ENCODE measurements around the gene ZNF827.

The ZNF827 gene

DNA sequence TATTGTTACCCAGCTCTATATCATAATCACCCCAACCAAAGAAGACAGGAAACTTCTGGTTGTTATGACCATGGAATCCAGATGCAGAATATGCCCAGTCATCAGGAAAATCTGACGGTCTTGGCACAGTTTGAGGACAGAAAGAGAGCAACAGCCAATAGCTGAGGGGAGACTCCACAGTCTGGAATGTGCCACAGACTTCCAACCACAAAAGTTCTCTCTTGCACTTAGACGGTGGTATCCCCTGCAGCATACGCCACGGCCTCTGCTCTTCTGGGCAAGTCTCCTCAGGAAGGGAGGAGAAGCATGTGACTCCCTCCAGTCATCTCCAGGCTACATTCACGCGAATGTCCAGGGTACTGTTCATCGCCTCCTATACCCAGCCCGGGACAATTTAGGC lies 18.4 kb downstream of the ZNF827 start:
- Histone ChIP-seq H3K4me3 (no peak overlapping the region), H3K9ac (no peak overlapping the region), H3K4me1 (no peaks in the 10 kb centered on the region), H3K9me3 (peaks cover 37% of the 10 kb centered on the region), H3K27me3 (no peaks in the 10 kb centered on the region), H4K20me1 (peaks cover 36% of the 10 kb centered on the region; the same call in 1 of the 2 replicates), H3K27ac (no peak overlapping the region), H3K36me3 (peaks cover 59% of the 10 kb centered on the region), H3K4me2 (no peak overlapping the region)
- TF ChIP-seq Cebpa-rat (IDR thresholded peaks at IDR 0.05), result no peak

DNA sequence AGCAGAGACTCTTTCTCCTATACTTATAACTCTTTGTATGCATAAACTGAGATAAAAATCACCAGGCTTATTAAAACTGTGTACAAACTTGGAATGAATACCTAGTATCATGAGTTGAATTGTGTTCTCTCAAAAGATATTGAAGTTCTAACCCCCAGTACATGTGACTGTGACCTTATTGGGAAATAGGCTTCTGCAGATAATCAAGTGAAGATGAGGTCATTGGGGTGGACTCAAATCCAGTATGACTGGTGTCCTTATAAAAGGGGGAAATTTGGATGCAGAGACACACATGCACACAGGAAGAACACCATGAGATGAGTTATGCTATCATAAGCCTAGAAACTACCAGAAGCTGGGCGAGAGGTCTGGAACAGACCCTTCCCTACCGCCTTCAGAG lies 26.2 kb downstream of the ZNF827 start:
- Histone ChIP-seq H4K20me1 (peaks cover 61% of the 10 kb centered on the region), H3K27me3 (no peaks in the 10 kb centered on the region), H3K9ac (no peak overlapping the region), H3K36me3 (peaks cover 46% of the 10 kb centered on the region), H3K27ac (no peak overlapping the region), H3K4me1 (peaks cover 19% of the 10 kb centered on the region; the same call in 1 of the 2 replicates), H3K4me2 (no peak overlapping the region), H3K4me3 (no peak overlapping the region), H3K9me3 (peaks cover 25% of the 10 kb centered on the region)
- TF ChIP-seq Cebpa-rat (IDR thresholded peaks at IDR 0.05), result no peak

DNA sequence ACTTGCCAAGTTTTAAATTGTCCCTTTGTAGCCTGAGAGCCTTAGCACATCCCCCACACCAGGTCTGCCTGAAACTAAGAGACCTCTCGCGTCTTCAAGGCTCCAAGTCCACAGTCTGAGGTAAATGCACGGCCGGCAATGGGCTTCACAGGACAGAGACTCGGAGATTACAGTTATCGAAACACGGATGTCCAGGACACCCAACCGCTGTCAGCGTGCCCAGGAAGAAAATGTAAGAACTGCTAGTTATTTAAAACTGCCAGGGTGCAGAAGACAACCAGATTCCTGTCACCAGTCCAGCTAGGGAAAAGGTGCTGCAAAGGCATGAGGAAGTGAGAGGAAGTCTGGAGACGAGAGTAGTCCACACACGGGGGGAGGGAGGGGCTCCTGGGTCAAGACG lies 28.9 kb downstream of the ZNF827 start:
- TF ChIP-seq Cebpa-rat (IDR thresholded peaks at IDR 0.05), result no peak

DNA sequence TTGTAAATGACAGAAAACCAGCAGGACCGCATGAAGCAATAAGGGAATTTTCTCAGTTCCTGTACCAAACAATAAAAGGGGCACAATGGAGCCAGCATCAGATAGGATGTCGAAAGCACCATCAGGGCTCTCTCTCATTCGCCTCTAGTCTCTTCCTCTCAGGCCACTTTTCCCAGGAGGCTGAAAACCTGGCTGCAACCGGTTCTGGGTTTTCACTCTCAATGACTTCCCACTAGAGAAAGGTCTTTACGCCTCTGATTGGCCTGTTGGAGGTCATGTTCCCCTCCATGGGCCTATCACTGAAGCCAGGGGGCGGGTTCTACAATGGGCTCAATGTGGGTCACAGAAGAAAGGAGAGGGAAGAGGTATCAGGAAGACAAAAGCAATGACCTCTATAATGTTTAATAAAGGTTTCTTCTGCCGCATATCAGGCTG lies 29.3 kb downstream of the ZNF827 start:
- peak overlapping the region; percentile 9; the same call in 1 of the 2 replicates for H3K4me2 ChIP-seq
- H3K4me1 ChIP-seq, result peaks cover 27% of the 10 kb centered on the region; the same call in 1 of the 2 replicates
- no peak overlapping the region for H3K9ac ChIP-seq
- no peaks in the 10 kb centered on the region for H3K27me3 ChIP-seq
- peaks cover 26% of the 10 kb centered on the region for H3K36me3 ChIP-seq
- no peak for TF ChIP-seq Cebpa-rat (IDR thresholded peaks at IDR 0.05)
- no peak overlapping the region for H3K27ac ChIP-seq
- H4K20me1 ChIP-seq, result peaks cover 63% of the 10 kb centered on the region
- no peak overlapping the region for H3K4me3 ChIP-seq
- peaks cover 10% of the 10 kb centered on the region; the same call in 1 of the 2 replicates for H3K9me3 ChIP-seq

More for the DNA sequence above, 28.9 kb downstream of the ZNF827 start:
- Histone ChIP-seq H3K27me3 (no peaks in the 10 kb centered on the region), H3K9me3 (peaks cover 10% of the 10 kb centered on the region; the same call in 1 of the 2 replicates), H3K4me1 (peaks cover 27% of the 10 kb centered on the region; the same call in 1 of the 2 replicates), H3K4me2 (peak overlapping the region; percentile 9; the same call in 1 of the 2 replicates), H3K4me3 (no peak overlapping the region), H4K20me1 (peaks cover 63% of the 10 kb centered on the region), H3K36me3 (peaks cover 26% of the 10 kb centered on the region), H3K9ac (no peak overlapping the region), H3K27ac (no peak overlapping the region)

DNA sequence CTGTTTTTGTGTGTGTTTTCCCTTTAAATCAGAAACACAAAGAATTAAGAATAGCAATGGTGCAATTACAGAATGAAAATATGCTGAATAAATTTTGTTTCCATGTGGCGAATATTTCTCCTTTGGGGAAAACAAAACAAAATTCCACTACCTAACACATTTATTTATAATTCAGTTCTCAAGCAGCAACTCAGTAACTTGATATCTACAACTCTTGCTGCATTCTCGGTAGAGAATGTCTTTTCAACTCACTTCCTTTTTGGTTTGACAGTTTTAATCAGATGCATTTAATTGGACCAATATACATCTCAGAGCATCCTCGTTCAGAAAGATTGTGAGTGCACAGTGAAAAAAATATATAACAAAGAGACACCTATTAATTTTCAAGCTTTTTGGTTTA lies 30.8 kb downstream of the ZNF827 start:
- H3K9me3 ChIP-seq, result 0 out of 2 replicates have a peak, but pooled peaks cover 7% of the 10 kb centered on the region
- H3K27me3 ChIP-seq, result no peaks in the 10 kb centered on the region
- no peak for TF ChIP-seq Cebpa-rat (IDR thresholded peaks at IDR 0.05)
- peaks cover 33% of the 10 kb centered on the region for H3K36me3 ChIP-seq
- H3K4me1 ChIP-seq, result peaks cover 27% of the 10 kb centered on the region; the same call in 1 of the 2 replicates
- H3K4me2 ChIP-seq, result no peak overlapping the region; the same call in 1 of the 2 replicates
- no peak overlapping the region for H3K9ac ChIP-seq
- no peak overlapping the region for H3K4me3 ChIP-seq
- H3K27ac ChIP-seq, result no peak overlapping the region
- peaks cover 73% of the 10 kb centered on the region for H4K20me1 ChIP-seq

DNA sequence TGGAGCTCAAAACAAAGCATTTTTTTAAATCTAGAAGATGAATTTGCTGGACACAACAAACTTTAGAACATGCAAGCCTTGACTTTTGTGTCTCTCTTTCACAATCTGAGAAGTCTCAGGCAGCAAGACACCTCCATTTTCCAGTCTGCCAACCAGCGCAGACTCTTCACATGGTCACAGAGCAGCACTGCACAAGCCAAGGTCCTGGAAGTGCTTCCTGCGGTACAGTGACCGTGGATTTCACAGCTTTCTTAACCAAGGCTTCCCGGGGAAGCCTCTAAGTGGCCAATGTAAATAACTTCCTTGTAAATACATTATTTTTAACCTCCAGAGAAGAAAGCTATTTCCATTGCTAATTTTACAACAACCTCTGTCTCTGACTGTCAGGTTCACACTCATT lies 31.2 kb downstream of the ZNF827 start:
- Histone ChIP-seq H3K27me3 (no peaks in the 10 kb centered on the region), H3K4me3 (no peak overlapping the region), H4K20me1 (peaks cover 76% of the 10 kb centered on the region), H3K9me3 (0 out of 2 replicates have a peak, but pooled peaks cover 11% of the 10 kb centered on the region), H3K4me2 (no peak overlapping the region), H3K4me1 (peaks cover 27% of the 10 kb centered on the region; the same call in 1 of the 2 replicates), H3K27ac (no peak overlapping the region), H3K9ac (no peak overlapping the region), H3K36me3 (peaks cover 34% of the 10 kb centered on the region)
- TF ChIP-seq Cebpa-rat (IDR thresholded peaks at IDR 0.05), result no peak

DNA sequence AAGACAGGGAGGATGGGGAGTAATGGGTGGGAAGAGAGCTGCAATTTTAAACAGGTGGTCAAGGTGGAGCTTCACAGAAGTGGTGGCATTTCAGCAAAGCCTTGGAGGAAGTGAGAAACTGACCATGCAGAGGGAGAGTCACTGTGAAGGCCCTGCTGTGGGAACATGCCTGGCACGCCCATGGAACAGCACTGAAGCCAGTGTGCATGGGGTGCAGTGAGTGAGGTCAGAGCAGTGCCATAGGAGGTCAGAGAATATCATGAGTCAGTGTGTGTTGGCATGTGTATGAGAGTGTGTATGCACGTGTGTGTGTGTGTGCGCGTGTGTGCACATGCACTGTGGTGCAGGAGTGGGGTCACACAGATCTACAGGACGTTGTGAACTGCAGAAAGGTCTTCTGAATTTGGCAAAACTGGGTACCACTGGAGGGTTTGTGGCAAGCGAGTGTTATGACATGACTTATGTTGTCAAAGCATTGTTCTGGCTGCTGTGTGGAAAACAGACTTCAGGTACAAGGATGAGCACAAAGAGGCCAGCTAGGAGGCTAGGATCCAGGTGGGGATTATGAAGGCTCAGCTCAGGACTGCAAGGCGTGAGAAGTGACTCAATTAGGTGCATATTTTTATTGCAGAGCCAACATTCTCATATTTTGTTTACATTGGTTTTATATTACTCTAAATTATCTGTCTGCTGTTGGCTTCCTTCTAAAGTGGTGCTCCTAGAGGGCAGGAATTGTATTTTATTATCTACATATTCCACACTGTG lies 34.0 kb downstream of the ZNF827 start:
- peaks cover 50% of the 10 kb centered on the region for H3K36me3 ChIP-seq
- H3K27me3 ChIP-seq, result no peaks in the 10 kb centered on the region
- TF ChIP-seq Cebpa-rat (IDR thresholded peaks at IDR 0.05), result no peak
- H3K4me1 ChIP-seq, result peaks cover 17% of the 10 kb centered on the region; the same call in 1 of the 2 replicates
- no peak overlapping the region for H3K9ac ChIP-seq
- H3K4me3 ChIP-seq, result no peak overlapping the region
- peaks cover 54% of the 10 kb centered on the region; the same call in 1 of the 2 replicates for H4K20me1 ChIP-seq
- 0 out of 2 replicates have a peak, but pooled peaks cover 5% of the 10 kb centered on the region for H3K9me3 ChIP-seq
- no peak overlapping the region for H3K4me2 ChIP-seq
- H3K27ac ChIP-seq, result no peak overlapping the region

DNA sequence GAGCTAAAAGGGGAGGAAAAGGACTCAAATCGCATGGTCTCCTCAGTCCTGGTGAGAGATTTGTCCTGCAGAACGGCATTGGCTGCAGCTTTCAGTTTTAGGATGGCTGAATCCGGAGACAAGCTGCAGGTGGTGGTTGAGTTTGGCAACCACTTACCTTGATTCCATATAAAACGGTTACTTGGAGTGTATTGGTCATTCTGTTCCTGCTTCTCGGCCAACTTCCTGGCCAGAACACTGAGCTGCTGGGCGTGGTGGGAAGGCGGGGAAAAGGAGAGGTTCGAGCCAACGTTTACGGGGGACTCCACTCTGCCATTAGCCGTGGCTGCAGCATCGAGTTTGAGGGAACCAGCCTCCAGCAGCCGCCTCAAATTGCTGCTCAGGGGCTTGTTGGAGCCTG lies 36.1 kb downstream of the ZNF827 start:
- H3K9me3 ChIP-seq, result 0 out of 2 replicates have a peak, but pooled peaks cover 8% of the 10 kb centered on the region
- no peak overlapping the region for H3K4me3 ChIP-seq
- peaks cover 34% of the 10 kb centered on the region; the same call in 1 of the 2 replicates for H4K20me1 ChIP-seq

DNA sequence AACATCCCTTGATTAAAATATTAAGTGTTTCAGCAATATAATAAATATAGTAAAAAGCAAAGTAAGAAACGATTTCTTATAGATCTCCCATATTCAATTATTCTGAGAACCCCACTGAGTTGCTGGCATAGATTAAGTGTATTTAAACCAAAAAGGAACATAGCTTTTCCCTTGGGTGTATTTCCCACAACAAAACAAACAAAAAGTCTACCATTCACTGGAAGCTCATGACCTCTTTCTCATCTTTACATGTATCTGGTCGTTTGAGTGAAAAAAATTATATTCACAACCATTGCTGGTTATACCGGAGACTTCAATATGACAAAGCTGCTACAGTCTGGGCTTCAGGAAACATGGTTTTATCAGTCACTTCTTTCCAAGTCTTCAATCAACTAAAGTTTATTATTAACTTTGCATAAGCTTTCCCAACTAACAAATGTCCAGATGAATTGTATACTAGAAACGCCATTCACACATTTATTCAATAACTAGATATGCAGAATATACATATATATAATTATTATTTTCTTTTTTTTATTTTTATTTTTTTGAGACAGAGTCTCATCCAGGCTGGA lies 38.6 kb downstream of the ZNF827 start:
- no peak overlapping the region for H3K27ac ChIP-seq
- H3K27me3 ChIP-seq, result no peaks in the 10 kb centered on the region
- peaks cover 69% of the 10 kb centered on the region for H3K36me3 ChIP-seq
- no peak overlapping the region for H3K9ac ChIP-seq
- TF ChIP-seq Cebpa-rat (IDR thresholded peaks at IDR 0.05), result no peak
- H3K4me1 ChIP-seq, result peaks cover 16% of the 10 kb centered on the region
- no peak overlapping the region for H3K4me3 ChIP-seq
- H4K20me1 ChIP-seq, result peaks cover 43% of the 10 kb centered on the region; the same call in 1 of the 2 replicates
- H3K4me2 ChIP-seq, result no peak overlapping the region
- peaks cover 8% of the 10 kb centered on the region; the same call in 1 of the 2 replicates for H3K9me3 ChIP-seq

More for the DNA sequence above, 36.1 kb downstream of the ZNF827 start:
- Histone ChIP-seq H3K9ac (no peak overlapping the region), H3K4me1 (peaks cover 8% of the 10 kb centered on the region; the same call in 1 of the 2 replicates), H3K27me3 (no peaks in the 10 kb centered on the region), H3K27ac (no peak overlapping the region), H3K4me2 (no peak overlapping the region), H3K36me3 (peaks cover 64% of the 10 kb centered on the region)
- TF ChIP-seq Cebpa-rat (IDR thresholded peaks at IDR 0.05), result no peak
